GM18873 (cell line): ENCODE results near the gene MYO1G.

Experiments
- ATAC-seq: cut with Tn5 transposase; IDR thresholded peaks from one replicate; pipeline ENCODE4 v1.9.1; 2021; ENCODE audit warnings: mild to moderate bottlenecking, moderate library complexity, moderate number of reproducible peaks; ENCODE audit not compliant: unreplicated experiment, low FRiP score

Gene MYO1G

DNA sequence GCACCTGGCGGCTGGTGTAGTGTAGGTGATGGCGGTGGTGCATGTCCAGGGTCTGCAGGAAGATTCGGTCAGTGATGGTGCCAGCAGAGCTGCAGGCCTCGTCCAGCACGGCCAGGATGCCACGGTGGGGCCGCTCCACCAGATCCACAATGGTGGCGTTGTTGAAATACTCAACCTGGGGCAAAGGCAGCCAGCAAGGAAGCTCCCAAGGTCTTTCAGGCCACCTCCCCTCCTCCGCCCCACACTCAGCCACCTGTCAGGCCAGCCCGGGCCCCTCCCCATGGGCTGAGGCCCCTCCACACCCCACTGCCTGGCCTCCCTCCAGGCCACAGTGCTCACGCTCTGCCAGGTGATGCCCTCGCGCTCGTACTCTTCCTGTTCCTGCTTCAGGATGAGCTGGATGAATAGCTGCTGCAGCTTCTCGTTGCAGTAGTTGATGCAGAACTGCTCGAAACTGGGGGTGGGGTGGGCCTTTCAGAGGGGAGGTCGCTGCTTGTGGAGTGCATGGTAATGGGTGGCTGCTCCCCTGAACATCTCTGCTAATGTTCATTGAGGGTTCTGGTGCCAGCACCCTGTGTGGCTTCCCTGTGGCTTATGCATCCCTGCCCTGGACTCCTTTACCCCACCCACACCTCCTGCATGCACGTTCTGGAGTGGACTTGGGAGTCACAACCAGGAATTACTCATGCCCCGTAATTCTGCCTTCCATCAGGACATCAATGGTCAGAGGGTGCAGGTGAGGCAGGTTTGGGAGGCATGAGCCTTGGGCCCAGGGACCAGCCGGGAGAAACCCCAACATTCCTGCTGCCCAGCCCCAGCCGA is 8.9 kb downstream of the MYO1G start:
- ATAC-seq: no peak

DNA sequence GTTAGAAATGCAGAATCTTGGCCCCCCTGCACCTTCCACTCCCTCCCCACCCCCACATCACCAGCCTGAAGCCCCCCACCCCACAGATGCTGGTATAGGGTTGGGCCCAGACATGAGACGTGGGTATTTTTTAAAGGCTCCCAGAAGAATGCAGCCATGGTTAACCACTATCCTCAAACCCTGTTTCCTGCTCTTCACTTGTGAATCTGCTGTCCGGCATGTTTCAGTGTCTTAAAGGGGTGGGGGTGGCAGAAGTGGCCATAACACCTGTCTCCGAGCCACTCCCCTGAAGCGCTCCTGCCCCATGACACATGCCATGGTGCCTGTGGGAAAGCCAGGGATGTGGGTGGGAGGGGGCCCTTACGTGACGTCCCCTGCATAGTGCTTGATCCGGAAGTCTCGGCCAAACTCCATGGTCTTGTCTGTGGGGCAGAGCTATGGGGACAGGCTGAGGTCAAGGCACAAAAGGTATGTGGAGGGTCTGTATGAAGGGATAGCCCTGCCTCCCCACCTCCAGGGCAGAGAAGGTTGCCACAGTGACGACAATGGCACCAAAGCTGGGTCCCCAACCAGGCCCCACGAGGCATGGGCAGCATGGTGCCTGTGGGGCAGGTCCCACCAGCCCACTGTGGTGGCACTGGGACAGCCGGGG is 9.6 kb downstream of the MYO1G start:
- no peak for ATAC-seq

DNA sequence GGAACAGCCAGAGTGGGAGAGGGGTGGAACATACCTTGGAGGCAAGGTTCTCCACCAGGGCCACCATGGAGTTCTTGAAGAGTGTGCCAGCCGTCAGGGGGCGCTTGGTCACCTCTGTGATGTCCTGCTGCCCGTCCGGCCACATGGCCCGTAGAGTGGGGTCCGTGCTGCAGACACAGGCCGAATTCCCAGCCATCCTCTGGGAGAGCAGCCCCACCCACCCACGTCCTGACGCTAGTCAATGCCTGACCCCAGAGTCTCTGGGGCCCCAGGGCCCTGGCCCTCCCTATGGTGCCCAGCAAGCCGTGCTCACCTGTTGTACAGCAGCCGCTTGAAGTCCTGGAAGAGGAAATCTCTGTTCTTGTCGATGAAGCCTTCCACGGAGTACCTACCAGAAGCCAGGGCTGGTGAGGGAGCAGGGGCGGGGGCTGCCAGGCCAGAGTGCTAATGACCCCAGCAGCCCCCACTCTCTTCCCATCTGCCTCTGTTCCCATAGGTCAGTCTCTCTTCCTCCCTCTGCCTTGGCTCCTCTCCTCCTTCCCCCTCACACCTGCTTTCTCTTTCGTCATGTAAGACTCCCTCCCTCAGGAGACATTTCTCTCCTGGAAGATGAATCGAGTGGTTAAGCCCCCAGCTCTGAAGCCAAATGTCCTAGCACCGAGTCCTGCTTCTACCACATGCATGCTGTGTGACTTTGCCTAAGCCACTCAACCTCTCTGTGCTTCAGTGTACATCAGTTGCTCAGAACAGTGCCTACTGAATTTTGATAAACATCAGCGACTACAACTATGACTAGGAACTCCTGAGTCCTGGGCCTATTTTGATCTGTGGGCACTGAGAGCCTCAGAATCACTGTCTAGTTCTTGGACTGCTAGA is 11.0 kb downstream of the MYO1G start:
- ATAC-seq: no peak

DNA sequence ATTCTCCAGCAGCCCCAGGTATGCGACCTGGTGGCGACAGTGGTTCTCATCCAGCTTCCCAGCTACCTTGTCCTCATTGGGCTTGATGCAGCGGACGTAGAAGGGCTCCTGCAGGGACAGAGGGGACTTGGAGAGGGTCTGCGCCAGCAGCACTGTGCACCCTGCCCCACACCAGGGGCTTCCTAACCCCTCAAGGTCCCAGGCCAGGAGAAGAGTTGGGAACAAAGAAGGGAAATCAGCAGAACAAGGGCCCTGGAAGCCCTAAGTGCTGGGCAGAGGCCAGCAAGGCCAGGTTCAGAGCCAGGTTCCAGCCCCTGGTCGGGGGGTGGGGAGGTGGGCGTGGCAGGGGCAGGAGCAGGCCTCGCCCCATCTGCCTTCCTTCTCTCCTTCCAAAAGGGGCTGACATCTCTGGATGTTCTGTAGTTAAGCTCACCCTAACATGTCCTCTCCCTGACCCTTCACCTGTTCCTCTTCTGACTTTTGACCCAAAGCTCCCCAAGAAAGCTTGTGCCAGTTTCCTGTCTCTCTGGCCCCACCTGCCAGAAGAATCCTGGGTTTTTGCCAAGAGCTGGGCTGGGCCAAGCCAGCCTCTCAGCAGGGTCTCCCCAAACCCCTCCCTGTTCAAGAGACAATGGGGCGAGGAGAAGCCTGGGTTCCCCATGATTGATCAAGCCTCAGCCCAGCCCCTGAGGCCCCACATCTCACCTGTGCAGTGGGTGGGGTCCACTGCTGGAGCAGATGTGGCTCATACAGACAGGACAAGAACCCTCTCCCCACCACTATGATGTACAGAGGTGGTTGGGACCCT is 11.9 kb downstream of the MYO1G start:
- ATAC-seq: no peak

DNA sequence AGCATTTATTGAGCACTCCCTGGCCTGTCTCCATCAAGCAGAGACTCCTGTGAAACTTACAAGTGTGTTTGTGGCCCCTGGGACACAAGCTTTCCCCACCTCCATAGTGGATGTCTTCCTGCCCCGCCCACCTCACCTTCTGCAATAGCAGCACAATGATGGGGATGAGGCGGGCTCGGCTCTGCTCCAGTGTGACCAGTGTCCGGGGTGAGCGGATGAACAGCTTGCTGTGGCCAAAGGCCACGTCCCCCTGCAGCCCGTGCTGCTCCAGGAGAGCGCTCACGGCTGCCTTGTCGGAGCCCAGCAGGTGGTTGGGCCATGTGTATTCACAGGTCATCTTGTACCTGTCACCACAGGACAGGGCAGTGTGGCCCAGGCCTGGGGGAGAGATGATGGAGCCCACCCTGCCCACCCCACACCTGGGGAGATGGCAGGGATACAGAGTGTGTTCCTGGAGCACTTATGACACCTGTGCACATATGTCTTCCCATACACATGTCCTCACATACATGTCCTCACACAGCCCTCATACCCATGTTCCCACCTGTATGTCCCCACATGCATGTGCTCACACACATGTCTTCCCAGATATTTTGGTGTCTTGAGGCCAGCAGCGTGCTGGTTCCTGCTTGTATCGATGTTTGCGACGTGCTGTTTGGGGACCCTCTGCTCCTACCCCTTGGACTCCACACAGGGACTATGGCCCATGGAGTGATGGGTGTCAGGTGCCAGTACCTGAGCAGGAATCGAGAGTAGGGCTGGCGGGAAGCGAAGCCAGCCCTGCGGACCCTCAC is 12.7 kb downstream of the MYO1G start:
- ATAC-seq: no peak

DNA sequence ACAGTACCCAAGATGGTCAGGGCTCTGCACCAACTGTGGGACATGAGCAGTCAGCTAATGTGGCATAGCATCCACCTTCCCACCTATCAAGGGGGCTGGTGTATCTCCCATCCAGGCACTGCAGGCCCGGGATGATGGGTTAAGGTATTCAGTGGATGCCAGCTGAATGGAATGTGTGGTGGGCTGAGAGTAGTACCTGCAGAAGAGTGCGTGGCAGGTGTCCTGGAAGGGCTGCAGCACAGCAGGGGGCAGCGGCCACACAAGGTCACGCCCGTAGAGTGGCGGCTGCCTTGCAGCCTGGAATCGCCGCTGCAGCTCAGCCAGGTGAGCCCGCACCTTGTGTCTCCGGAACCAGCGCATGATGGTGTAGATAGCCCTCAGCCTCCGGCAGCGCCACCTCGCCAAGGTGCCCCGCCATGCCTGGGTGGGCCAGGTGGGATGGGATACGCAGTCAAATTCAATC is 13.3 kb downstream of the MYO1G start:
- ATAC-seq: no peak

DNA sequence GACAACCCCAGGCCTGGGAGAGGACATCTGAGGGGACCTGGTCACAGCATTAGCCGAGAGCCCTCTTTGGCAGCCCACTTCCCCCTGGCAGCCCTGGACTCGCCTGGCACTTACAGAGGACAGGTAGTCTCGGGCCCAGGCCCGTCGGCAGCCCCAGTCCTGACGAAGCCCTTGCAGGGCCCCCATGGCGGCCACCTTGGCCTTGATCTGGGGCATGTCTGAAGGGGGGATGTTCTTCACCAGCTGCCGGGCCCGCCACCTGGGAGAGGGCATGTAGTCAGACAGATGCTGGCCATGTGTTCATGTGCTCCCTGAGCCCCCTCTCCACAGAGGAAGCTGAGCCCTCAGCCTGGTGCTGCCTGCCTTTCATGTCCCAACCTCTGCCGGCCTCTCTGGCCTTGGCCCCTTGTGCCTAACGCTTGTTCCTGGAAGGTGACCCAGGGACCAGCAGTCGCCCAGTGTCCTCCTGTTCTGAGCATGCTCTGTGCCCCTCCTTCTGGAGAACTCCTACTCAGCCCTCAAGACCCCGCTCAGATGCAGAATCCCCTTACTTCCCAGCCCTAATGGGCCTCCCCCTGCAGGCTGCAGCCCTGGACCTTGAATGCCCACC is 13.9 kb downstream of the MYO1G start:
- ATAC-seq: no peak

DNA sequence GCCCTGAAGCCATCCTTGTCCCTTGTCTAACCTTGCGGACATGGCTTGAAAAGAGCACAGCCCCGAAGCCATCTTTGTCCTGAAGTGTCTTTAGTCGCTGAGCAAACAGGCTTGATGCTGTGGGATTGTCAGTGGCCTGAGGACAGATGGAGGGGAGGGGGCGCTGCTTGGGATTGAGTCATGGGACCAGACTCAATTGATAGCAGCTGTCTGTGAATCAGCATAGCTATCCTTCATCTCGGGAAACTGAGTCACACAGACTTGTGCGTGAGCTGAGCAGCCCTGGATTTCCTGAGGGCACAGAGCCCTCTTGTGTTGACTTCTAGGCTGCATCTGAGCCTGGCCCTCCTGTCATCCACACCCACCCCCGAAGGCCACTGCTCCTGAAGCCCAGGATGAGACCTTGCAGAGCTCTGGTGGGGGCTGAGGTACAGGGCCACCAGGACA is 14.4 kb downstream of the MYO1G start:
- no peak for ATAC-seq

DNA sequence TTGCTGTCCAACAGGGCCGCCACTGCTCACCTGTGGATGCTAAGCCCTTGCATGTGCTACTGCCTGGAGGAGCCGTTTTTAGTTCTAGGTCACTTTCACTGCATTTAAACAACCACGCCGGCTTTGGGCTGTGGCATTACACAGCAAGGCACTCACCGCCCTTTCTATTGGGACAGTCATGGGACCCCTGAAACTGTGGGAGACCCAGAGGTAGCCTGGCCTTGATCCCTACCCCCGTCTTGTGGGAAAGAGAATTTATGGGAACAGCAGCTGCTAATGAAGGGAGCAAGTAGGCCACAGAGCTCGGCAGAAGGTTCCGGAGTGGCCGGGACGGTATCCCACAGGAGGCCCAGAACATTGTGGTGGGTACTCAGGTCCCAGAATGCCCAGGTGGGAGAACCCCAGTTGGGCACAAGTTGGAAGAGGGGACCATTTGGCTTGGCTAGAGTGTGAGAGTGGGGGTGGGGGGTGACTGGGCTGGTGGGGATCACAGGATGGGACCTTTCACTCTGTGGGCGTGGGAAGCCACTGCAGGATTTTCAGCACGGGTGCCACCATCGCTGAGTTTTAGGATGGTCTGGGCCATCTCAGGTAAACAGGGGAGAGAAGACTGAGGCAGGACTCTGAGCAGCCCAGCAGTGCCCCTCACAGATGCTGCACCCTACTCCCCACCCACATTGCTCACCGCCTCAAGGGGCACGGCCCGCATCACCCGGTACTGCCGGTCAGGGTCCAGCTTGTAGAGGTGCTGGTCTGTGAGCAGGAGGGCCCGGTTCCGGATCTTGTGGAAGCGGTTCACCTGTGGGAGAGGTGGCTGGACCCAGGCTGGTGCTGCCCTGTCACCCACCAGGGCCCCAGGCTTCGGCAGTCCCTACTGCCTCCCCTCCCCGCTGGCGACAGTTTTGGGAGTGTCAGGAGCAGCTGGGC is 15.2 kb downstream of the MYO1G start:
- no peak for ATAC-seq

DNA sequence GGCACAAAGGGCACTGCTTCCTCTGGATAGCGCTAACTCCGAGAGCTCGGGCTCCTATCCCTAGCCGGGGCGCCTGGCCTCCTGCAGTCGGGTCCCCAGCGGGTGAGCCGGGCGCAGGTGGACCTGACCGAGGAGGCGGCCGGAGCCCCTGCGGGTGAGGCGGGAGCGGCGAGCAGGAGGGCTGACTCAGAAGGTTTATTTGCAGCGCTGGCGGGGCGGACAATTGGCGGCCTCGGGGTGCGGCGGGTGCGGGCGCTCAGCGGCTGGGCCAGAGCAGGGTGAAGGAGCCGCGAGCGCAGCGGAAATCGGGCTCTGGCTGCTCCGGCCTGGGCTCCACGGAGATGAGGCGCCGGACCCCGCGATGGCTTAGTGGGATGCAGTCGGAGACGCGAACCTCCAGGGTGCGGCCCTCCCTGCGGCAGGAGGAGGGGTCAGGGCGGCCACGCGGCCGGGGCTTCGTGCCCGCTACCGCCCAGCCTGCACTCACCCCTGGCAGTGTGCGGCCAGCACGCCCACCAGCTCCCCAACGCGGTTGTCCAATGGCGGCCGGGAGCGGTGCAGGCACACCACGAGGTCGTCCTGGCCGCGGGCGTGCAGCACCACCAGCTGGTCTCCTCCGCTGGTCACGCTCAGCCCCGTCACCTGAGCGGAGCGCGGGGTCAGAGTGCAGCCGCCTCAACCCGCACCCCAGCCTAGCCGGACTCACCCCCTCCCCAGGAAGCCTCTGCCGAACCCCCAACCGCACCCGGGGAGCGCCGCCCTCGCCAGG is 16.1 kb downstream of the MYO1G start:
- ATAC-seq: no peak

DNA sequence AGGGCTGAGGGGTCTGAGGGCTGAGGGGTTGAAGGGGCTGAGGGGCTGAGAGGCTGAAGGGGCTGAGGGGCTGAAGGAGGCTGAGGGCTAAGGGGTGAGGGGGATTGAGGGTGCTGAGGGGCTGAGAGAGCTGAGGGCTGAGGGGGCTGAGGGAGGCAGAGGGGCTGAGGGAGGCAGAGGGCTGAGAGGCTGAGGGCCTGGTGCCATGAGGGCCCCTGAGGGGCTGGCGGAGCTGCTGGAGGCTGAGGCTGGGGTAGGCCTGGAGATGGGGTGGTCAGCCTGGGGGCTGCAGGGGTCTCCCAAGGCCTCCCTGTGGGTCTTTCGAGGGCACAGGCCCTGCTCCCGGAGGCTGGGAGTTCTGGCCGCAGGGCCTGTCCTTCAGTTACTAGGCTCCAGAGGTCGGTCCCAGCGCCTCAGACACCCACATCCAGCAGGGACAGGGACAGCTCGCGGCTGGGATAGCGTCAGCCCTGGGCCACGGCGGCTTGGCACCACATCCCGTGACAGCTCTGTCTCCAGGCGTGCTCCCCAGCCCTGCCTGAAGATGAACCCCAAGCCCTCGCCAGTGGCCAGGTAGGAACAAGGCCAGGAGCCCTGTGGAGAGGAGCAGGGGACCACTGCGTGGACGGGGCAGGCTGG is 16.9 kb downstream of the MYO1G start:
- ATAC-seq: no peak

DNA sequence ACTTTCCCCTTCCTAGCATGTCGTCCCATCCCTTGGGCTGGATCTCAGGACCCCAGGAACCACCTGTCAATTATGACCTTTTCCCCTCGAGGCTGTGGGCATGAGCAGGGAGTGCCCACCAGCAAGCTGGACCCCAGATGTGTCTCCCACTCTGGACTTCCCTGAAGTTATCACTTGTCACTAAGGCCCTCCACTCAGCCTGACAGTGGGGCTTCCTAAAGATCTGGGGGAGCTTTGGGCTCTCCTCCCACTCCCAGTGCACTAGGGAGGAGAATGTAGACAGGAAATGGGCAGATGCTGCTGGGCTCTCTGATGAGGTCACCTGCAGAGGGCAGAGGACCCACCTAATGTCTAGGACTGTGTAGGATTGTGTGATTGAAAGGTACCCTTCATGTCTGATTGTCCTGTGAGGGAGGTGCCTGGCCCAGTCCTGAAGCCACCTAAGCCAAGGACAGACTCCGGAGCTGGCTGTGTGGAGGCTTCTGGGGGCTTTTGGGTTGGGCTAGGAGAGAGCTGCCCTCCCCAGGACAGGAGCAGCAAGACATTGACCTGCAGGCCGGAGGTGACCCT is 18.7 kb downstream of the MYO1G start:
- ATAC-seq: no peak

DNA sequence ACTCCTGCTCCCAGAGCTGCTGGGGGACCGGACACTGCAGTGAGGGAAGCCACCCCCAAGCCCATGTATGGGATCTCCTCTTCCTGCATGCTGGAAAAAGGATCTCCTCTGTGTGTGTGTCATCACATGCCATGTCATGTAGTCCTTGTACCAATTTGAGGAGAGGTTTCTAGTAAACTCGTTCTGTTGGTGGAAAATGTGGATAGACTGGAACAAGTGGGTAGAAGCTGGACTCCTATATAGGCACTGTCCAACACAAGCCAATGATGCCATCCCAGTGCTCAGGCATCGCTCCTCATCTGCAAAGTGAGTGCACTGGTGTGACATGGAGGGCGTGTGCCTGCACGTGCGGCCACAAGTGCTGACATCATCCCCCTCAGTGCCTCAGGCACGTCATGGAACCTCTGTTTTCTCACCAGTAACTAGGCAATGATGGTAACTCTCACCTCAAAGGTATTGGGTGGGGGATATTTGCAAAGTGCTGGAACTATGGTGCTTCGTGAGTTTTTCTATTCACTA is 19.3 kb downstream of the MYO1G start:
- ATAC-seq: no peak

DNA sequence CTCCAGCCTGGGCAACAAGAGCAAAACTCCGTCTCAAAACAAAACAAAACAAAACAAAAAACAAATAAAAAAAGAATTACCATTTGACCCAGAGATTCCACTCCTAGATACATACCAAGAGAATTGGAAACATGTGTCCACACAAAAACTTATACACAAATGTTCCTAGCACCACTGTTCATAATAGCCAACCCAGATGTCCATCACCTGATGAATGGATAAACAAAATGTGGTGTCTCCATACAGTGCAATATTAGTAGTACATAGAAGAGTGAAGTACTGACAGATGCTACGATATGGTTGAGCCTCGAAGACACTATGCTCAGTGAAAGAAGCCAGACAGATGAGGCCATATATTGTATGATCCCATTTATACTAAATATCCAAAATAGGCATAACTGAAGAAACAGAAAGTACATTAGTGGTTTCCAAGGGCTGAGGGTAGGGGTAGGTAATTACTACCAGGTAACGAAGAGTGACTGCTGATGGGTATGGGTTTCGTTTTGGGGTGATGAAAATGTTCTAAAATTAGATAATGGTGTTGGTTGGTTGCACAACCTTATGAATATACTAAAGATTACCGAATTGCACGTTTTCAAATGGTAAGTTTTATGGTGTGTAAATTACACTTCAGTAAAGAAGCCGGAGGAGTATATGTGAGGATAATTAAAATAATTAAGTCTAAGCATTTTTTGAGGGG is 20.0 kb downstream of the MYO1G start:
- no peak for ATAC-seq

DNA sequence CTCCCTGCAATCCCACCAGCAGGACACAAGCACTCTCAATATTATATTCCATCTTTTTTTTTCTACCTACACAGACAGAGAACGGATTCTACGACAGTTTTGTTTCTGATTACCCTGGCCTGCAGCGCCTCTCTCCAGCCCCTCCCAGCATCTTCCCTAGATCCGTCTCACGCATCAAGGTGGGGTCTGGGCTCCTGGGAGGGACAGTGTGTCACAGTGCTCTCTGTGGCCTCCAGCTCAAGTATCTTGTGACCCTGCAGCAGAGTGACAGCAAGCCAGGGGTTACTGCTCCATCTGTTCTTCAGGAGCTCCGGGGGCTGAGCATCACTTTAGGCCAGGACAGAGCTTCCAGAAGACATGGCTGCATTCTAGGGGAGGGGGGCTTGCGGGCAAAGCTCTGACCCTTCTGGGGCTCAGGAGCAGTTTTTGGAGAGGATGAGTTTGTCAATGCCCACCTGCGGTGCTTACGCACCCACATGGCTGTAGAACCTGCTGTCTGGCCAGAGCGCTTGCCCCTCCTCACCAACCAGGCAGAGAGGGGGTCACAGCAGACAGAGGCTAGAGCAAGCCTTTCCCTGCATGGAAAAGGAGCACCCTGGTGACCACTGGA is 22.6 kb downstream of the MYO1G start:
- no peak for ATAC-seq
